Endothelial cell of umbilical vein (primary cell): ENCODE measurements around the gene SLC39A8. TPM values are rescaled to one million over a fixed set of nuclear protein-coding genes. Genes with fewer than 3 reads are reported as not detected.

ENCODE experiments used
- BruUV-seq: library from RNA; stranded (reverse); fragments of 400-500 nt; replicated peaks from 2 replicates; lab custom pipeline; 2021; lab: Mats Ljungman, UMichigan
- CTCF ChIA-PET: fragments of 300-600, 350-600 bp; sonication (Branson Sonifier 250); formaldehyde crosslinking; loops from one replicate; lab custom pipeline; 2021; ENCODE audit warnings: antibody characterized with exemption, inconsistent platforms; lab: Charles Lee
- POLR2A ChIA-PET: fragments of 300-600, 350-600 bp; sonication (Branson Sonifier 250); formaldehyde crosslinking; loops from one replicate; lab custom pipeline; 2021; ENCODE audit warnings: antibody characterized with exemption, inconsistent platforms; lab: Charles Lee
- DNase-seq: peaks from one replicate; pipeline ENCODE4 v3.0.0-alpha.2; 2011; ENCODE audit warnings: low read depth, low spot score
- FAIRE-seq: peaks from 2 replicates; lab custom pipeline; 2011; peaks lifted over from hg19 to GRCh38; lab: Jason Lieb, UNC
- H2AFZ ChIP-seq: 2 replicates; pipeline ENCODE4 v1.6.0; 2012; ENCODE audit warnings: low read depth, low read length, control low read depth, inconsistent platforms
- H3K27ac ChIP-seq: 2 replicates; pipeline ENCODE4 v1.5.1; 2011; ENCODE audit warnings: low read depth, mild to moderate bottlenecking, control low read depth, low read length, moderate library complexity; ENCODE audit not compliant: insufficient read depth
- H3K27me3 ChIP-seq, 2 experiments: 2 replicates each; pipeline versions ENCODE4 v1.6.0 to v1.6.1; 2011; ENCODE audit warnings: low read length in 2 of 2, mixed read lengths in 1 of 2; ENCODE audit not compliant: control insufficient read depth in 2 of 2, insufficient read depth in 2 of 2
- H3K36me3 ChIP-seq, 2 experiments: 2 replicates in 1 of 2; 3 replicates in 1 of 2; pipeline ENCODE4 v1.5.1; 2011; ENCODE audit warnings: low read length in 2 of 2, mild to moderate bottlenecking in 1 of 2, moderate library complexity in 1 of 2; ENCODE audit not compliant: control insufficient read depth in 2 of 2, insufficient read depth in 2 of 2; ENCODE audit errors: extremely low read depth in 1 of 2
- H3K4me1 ChIP-seq: 3 replicates; pipeline ENCODE4 v1.5.1; 2011; ENCODE audit warnings: mild to moderate bottlenecking, low read length; ENCODE audit not compliant: control insufficient read depth, insufficient read depth; ENCODE audit errors: extremely low read depth
- H3K4me2 ChIP-seq: 2 replicates; pipeline ENCODE4 v1.6.1; 2011; ENCODE audit warnings: low read length, control low read depth, mixed read lengths; ENCODE audit not compliant: insufficient read depth
- H3K4me3 ChIP-seq, 3 experiments: fragments of 200-600 bp in 1 of 3; sonication (generic), shearing (Covaris generic) in 1 of 3; replicated peaks in 1 of 3; 2 replicates each; pipeline ENCODE4 v1.5.1; 2011 to 2016; ENCODE audit warnings: control low read depth in 3 of 3, low read length in 3 of 3, mild to moderate bottlenecking in 2 of 3, inconsistent platforms in 1 of 3, low read depth in 1 of 3, moderate library complexity in 1 of 3; ENCODE audit not compliant: insufficient read depth in 1 of 3
- H3K79me2 ChIP-seq: 2 replicates; pipeline ENCODE4 v1.6.0; 2012; ENCODE audit warnings: low read length, inconsistent platforms; ENCODE audit not compliant: control insufficient read depth, insufficient read depth
- H3K9ac ChIP-seq: replicated peaks from 2 replicates; pipeline ENCODE3; 2011; ENCODE audit warnings: low read length, control low read depth; ENCODE audit not compliant: insufficient read depth; ENCODE audit errors: extremely low read depth
- H3K9me1 ChIP-seq: replicated peaks from 3 replicates; pipeline ENCODE4 v1.6.0; 2011; ENCODE audit warnings: mild to moderate bottlenecking, low read length; ENCODE audit not compliant: control insufficient read depth, insufficient read depth; ENCODE audit errors: extremely low read depth
- H3K9me3 ChIP-seq: replicated peaks from 2 replicates; pipeline ENCODE4 v1.5.1; 2012; ENCODE audit warnings: low read length, inconsistent platforms; ENCODE audit not compliant: control insufficient read depth, insufficient read depth
- H4K20me1 ChIP-seq: replicated peaks from 2 replicates; pipeline ENCODE3; 2011; ENCODE audit warnings: mild to moderate bottlenecking, low read length; ENCODE audit not compliant: control insufficient read depth, insufficient read depth; ENCODE audit errors: extremely low read depth
- CTCF ChIP-seq, 2 donors: IDR thresholded peaks; 1 replicate in 1 of 2; 2 replicates in 1 of 2; pipeline ENCODE4 v1.5.1; 2011; ENCODE audit warnings: low read length in 2 of 2, mild to moderate bottlenecking in 2 of 2, moderate library complexity in 2 of 2, control low read depth in 1 of 2, inconsistent platforms in 1 of 2, low read depth in 1 of 2; ENCODE audit not compliant: insufficient read depth in 1 of 2; ENCODE audit errors: extremely low read depth in 1 of 2
- EZH2 ChIP-seq: IDR thresholded peaks from 2 replicates; pipeline ENCODE4 v1.6.1; 2012; ENCODE audit warnings: borderline replicate concordance, low read depth, mild to moderate bottlenecking, moderate library complexity, low read length, inconsistent platforms; ENCODE audit not compliant: severe bottlenecking
- FOS ChIP-seq: IDR thresholded peaks from 2 replicates; pipeline ENCODE4 v1.6.1; 2011; ENCODE audit warnings: mild to moderate bottlenecking, low read length, moderate library complexity, borderline replicate concordance; ENCODE audit not compliant: insufficient read depth
- GATA2 ChIP-seq: IDR thresholded peaks from 2 replicates; pipeline ENCODE4 v1.7.0; 2011; ENCODE audit warnings: low read depth, mild to moderate bottlenecking, moderate library complexity, mixed read lengths, low read length; ENCODE audit not compliant: insufficient read length, insufficient read depth
- JUN ChIP-seq: IDR thresholded peaks from 2 replicates; pipeline ENCODE4 v1.6.1; 2011; ENCODE audit warnings: borderline replicate concordance, low read depth; ENCODE audit not compliant: insufficient read length, insufficient read depth
- MAX ChIP-seq: IDR thresholded peaks from 2 replicates; pipeline ENCODE4 v1.6.1; 2011; ENCODE audit not compliant: insufficient read depth, insufficient read length
- MYC ChIP-seq: IDR thresholded peaks from one replicate; pipeline ENCODE4 v1.6.1; 2011; ENCODE audit warnings: mild to moderate bottlenecking, low read depth, low read length
- POLR2A ChIP-seq: IDR thresholded peaks from 2 replicates; pipeline ENCODE4 v1.6.1; 2012; ENCODE audit warnings: low read depth, mild to moderate bottlenecking, control low read depth, low read length
- POLR2AphosphoS5 ChIP-seq: IDR thresholded peaks from 2 replicates; pipeline ENCODE4 v1.6.1; 2012; ENCODE audit warnings: low read depth, mild to moderate bottlenecking, control low read depth, low read length, moderate library complexity; ENCODE audit not compliant: insufficient read depth
- dilution Hi-C: fragments of 300-500 bp; cut with MboI; formaldehyde crosslinking; loops from one replicate; pipeline ENCODE4 v1.15.0; 2019; ENCODE audit warnings: low sequenced_read_pairs; ENCODE audit not compliant: extremely low pct_ligation_motif_present
- intact Hi-C: fragments of 100-400 bp; cut with micrococcal nuclease; formaldehyde crosslinking; loops from one replicate; pipeline ENCODE4 v1.10.0; 2022
- polyA plus RNA-seq, 4 experiments: library from polyadenylated mRNA; depleted of rRNA in 3 of 4; stranded (reverse) in 3 of 4; unstranded in 1 of 4; fragments of >200 nt; gene quantifications; 2 replicates each; pipeline versions ENCODE4 v1.2.1 to v1.2.3, GENCODE V29; 2011 to 2012; ENCODE audit warnings: missing spikeins in 1 of 4
- total RNA-seq: library from RNA; stranded (reverse); gene quantifications from 2 replicates; pipeline ENCODE4 v1.2.3, GENCODE V29; 2021

Gene SLC39A8
- total and polyA plus RNA-seq, 2 donors (not counting 3 experiments of a cell fraction or from before 2014, with no cell fraction given), result 1.7 to 6.7 TPM

- no TSS peak for BruUV-seq
- dilution Hi-C loops, result no loop called here
- no peak for FAIRE-seq
- Histone ChIP-seq H3K79me2 (no peaks in the 10 kb centered on the region), H3K27ac (no peak overlapping the region), H3K4me1 (no peaks in the 10 kb centered on the region), H3K9ac (no peak overlapping the region), H3K27me3 (peaks cover 9 to 19% of the 10 kb centered on the region in 2 experiments), H3K9me3 (no peaks in the 10 kb centered on the region), H3K4me2 (no peak overlapping the region), H4K20me1 (no peaks in the 10 kb centered on the region), H2AFZ (no peak overlapping the region), H3K4me3 (no peak overlapping the region), H3K9me1 (no peaks in the 10 kb centered on the region), H3K36me3 (no peaks in the 10 kb centered on the region)
- ChIA-PET POLR2A (no interaction called here), CTCF (no interaction called here)
- intact Hi-C loops, result no loop called here
- DNase-seq, result no peak
- TF ChIP-seq CTCF (IDR thresholded peaks at IDR 0.05; ENCODE audit: extremely low read depth in 1 of 2, insufficient read depth in 1 of 2, low read depth in 1 of 2, low read length in 2 of 2) (no peak), GATA2 (no peak), MAX (no peak), POLR2AphosphoS5 (no peak), FOS (no peak), MYC (no peak), JUN (no peak), POLR2A (no peak), EZH2 (no peak)
These were observed 11.4 kb upstream of the SLC39A8 start for GRCh38 chr4:102356562-102357202.
